GM10248 (cell line): ENCODE data around the gene BNIP3.

Experiments used
- CTCF ChIA-PET: fragments of 300-600 bp; sonication (Branson Sonifier 250); formaldehyde crosslinking; extraction: SDS; loops from one replicate; lab custom pipeline; 2021; ENCODE audit warnings: antibody characterized with exemption; lab: Yijun Ruan, JAX
- POLR2A ChIA-PET: fragments of 350-650 bp; sonication (Branson Sonifier 250); formaldehyde crosslinking; extraction: SDS; loops from one replicate; lab custom pipeline; 2020; ENCODE audit warnings: antibody characterized with exemption; lab: Yijun Ruan, JAX
- DNase-seq: peaks from one replicate; pipeline ENCODE4 v3.0.0; 2012; ENCODE audit errors: extremely low spot score
- CTCF ChIP-seq: IDR thresholded peaks from 2 replicates; pipeline ENCODE4 v1.5.1; 2012; ENCODE audit warnings: mild to moderate bottlenecking, low read depth; ENCODE audit errors: extremely low read depth, missing control alignments, control extremely low read depth

BNIP3 gene

GRCh38 chr10:131942455-131942854 is 39.3 kb downstream of the BNIP3 start:
- TF ChIP-seq CTCF: no peak
- ChIA-PET POLR2A (no interaction called here), CTCF (interaction anchor here (1.1 to 3.2 kb wide), 8 partner anchors 10 to 81 kb away, joined by 3 to 20 read pairs (median 6); no protein-coding TSS in a partner anchor)
- DNase-seq: no peak

GRCh38 chr10:131938681-131939080 is 43.0 kb downstream of the BNIP3 start:
- no peak for TF ChIP-seq CTCF
- no peak for DNase-seq
- POLR2A ChIA-PET: no interaction called here
- CTCF ChIA-PET: no interaction called here

- ChIA-PET CTCF (no interaction called here), POLR2A (no interaction called here)
- TF ChIP-seq CTCF: no peak
- no peak for DNase-seq
These were observed 43.9 kb downstream of the BNIP3 start for GRCh38 chr10:131937836-131938235.

DNA sequence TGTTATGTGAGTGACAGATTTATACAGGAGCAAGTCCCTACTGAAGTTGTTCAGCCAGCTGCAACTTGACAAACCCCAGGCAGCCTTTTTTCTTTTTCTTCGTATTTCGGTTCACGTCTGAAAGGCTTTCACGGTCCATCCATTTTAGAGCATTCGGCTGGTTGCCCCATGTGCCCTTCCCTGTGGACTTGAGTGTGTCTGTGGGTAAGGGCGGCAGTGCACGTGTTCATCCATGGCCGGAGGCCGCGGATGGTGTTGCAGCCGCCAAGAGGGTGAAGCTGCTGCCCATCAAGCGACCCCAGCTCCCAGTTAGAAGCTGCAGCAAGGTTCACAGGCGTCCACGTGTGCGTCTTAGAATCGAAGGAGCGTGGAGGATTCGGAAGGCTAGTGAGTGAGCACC is 45.0 kb downstream of the BNIP3 start:
- no peak for DNase-seq
- POLR2A ChIA-PET: no interaction called here
- no peak for TF ChIP-seq CTCF
- CTCF ChIA-PET: no interaction called here

GRCh38 chr10:131936294-131936693 is 45.4 kb downstream of the BNIP3 start:
- TF ChIP-seq CTCF: no peak
- CTCF ChIA-PET: no interaction called here
- POLR2A ChIA-PET: no interaction called here

GRCh38 chr10:131935260-131935659 is 46.5 kb downstream of the BNIP3 start:
- CTCF ChIA-PET: interaction anchor here (1.1 to 1.2 kb wide), 2 partner anchors 9 to 12 kb away, joined by 3 to 5 read pairs; no protein-coding TSS in a partner anchor
- no peak for DNase-seq
- no peak for TF ChIP-seq CTCF
- POLR2A ChIA-PET: no interaction called here

More at GRCh38 chr10:131936294-131936693, 45.4 kb downstream of the BNIP3 start:
- DNase-seq: no peak
